22Rv1 (cell line): Measurements from ENCODE around the gene INSL4.

Source experiments
- CTCF ChIP-seq: fragments of 450-650 bp; IDR thresholded peaks from 2 replicates; pipeline ENCODE4 v1.5.1; 2017; ENCODE audit warnings: mild to moderate bottlenecking
- ZFX ChIP-seq: fragments of 450-650 bp; IDR thresholded peaks from 2 replicates; pipeline ENCODE4 v1.6.1; 2017; ENCODE audit warnings: antibody characterized with exemption, borderline replicate concordance

GRCh38 chr9:5193345-5193744 is 37.9 kb upstream of the INSL4 start:
- TF ChIP-seq CTCF (no peak), ZFX (no peak)
